ENCODE measurements around the gene PCDH9. TPM values are rescaled to one million over a fixed set of nuclear protein-coding genes. Genes with fewer than 3 reads are reported as not detected.

The PCDH9 gene
- total and polyA plus RNA-seq, 2 experiments from 2014 or later: 0.31 to 0.52 TPM

- no peaks in the 10 kb centered on the region for H3K9me3 Mint-ChIP-seq
- H3K4me3 Mint-ChIP-seq: no peak overlapping the region
- ATAC-seq (no peak), DNase-seq (ENCODE audit: low spot score) (no peak)
- TF ChIP-seq CREB1 (CRISPR knock-in tag; IDR thresholded peaks at IDR 0.05; ENCODE audit: low read depth) (no peak), EZH2phosphoT487 (IDR thresholded peaks at IDR 0.05; ENCODE audit: unreplicated experiment) (no peak), POLR2AphosphoS5 (IDR thresholded peaks at IDR 0.05; ENCODE audit: low read depth) (no peak), JUNB (IDR thresholded peaks at IDR 0.05; ENCODE audit: unreplicated experiment) (no peak)
- H3K36me3 Mint-ChIP-seq (ENCODE audit: low read depth): no peaks in the 10 kb centered on the region
- Histone ChIP-seq H3K27me3 (ENCODE audit: insufficient read depth) (no peaks in the 10 kb centered on the region), H3K4me2 (no peak overlapping the region), H2AFZ (no peak overlapping the region), H3K4me3 (no peak overlapping the region), H3K79me2 (replicated peaks; ENCODE audit: insufficient read depth) (no peaks in the 10 kb centered on the region), H3K4me1 (ENCODE audit: insufficient read depth) (no peaks in the 10 kb centered on the region), H3K27ac (ENCODE audit: low read depth) (no peak overlapping the region), H3K9me2 (ENCODE audit: insufficient read depth) (no peaks in the 10 kb centered on the region), H4K20me1 (replicated peaks; ENCODE audit: insufficient read depth) (no peaks in the 10 kb centered on the region), H3K36me3 (ENCODE audit: insufficient read depth) (no peaks in the 10 kb centered on the region), H3F3A (replicated peaks; ENCODE audit: low read depth) (no peaks in the 10 kb centered on the region)
- no peaks in the 10 kb centered on the region for H3K4me1 Mint-ChIP-seq
- H3K27me3 Mint-ChIP-seq (ENCODE audit: insufficient read depth, low read depth, poor library complexity): no peaks in the 10 kb centered on the region
- H3K27ac Mint-ChIP-seq: no peak overlapping the region
Observed at GRCh38 chr13:66546534-66547379, 683.4 kb downstream of the PCDH9 start.

- no peaks in the 10 kb centered on the region for H3K27me3 ChIP-seq (ENCODE audit: insufficient read depth)
- DNase-seq (ENCODE audit: low spot score) (peak; percentile 37), ATAC-seq (peak; percentile 84)
- H2AFZ ChIP-seq: no peak overlapping the region
- H3K9me3 Mint-ChIP-seq: no peaks in the 10 kb centered on the region
- H3K27me3 Mint-ChIP-seq (ENCODE audit: insufficient read depth, low read depth, poor library complexity): no peaks in the 10 kb centered on the region
- H3K36me3 Mint-ChIP-seq (ENCODE audit: low read depth): no peaks in the 10 kb centered on the region
- H3K27ac Mint-ChIP-seq: no peak overlapping the region
- no peaks in the 10 kb centered on the region for H3K4me1 Mint-ChIP-seq
- no peaks in the 10 kb centered on the region for H3K36me3 ChIP-seq (ENCODE audit: insufficient read depth)
- H3F3A ChIP-seq (replicated peaks; ENCODE audit: low read depth): no peaks in the 10 kb centered on the region
- no peaks in the 10 kb centered on the region for H4K20me1 ChIP-seq (replicated peaks; ENCODE audit: insufficient read depth)
- H3K4me3 ChIP-seq: no peak overlapping the region
- TF ChIP-seq CTCF (conservative IDR thresholded peaks at IDR 0.05; ENCODE audit: low read depth in 2 of 2) (peak; percentile 55 to 69), STAT1 (IDR thresholded peaks at IDR 0.05; ENCODE audit: unreplicated experiment) (no peak)
- H3K79me2 ChIP-seq (replicated peaks; ENCODE audit: insufficient read depth): no peaks in the 10 kb centered on the region
- no peak overlapping the region for H3K27ac ChIP-seq (ENCODE audit: low read depth)
- H3K4me1 ChIP-seq (ENCODE audit: insufficient read depth): no peaks in the 10 kb centered on the region
- H3K4me2 ChIP-seq: no peak overlapping the region
- 0 out of 2 replicates have a peak, but pooled peaks cover 4% of the 10 kb centered on the region for H3K9me2 ChIP-seq (ENCODE audit: insufficient read depth)
- H3K4me3 Mint-ChIP-seq: no peak overlapping the region
Observed at GRCh38 chr13:66543780-66544179, 686.4 kb downstream of the PCDH9 start.

- H3K79me2 ChIP-seq (replicated peaks; ENCODE audit: insufficient read depth): no peaks in the 10 kb centered on the region
- no peak overlapping the region for H3K4me3 ChIP-seq
- no peak overlapping the region for H3K27ac Mint-ChIP-seq
- no peaks in the 10 kb centered on the region for H3K27me3 Mint-ChIP-seq (ENCODE audit: insufficient read depth, low read depth, poor library complexity)
- H2AFZ ChIP-seq: no peak overlapping the region
- DNase-seq (ENCODE audit: low spot score): no peak
- H3K36me3 ChIP-seq (ENCODE audit: insufficient read depth): no peaks in the 10 kb centered on the region
- no peaks in the 10 kb centered on the region for H3K4me1 ChIP-seq (ENCODE audit: insufficient read depth)
- no peak overlapping the region for H3K27ac ChIP-seq (ENCODE audit: low read depth)
- H3K9me2 ChIP-seq (ENCODE audit: insufficient read depth): 0 out of 2 replicates have a peak, but pooled peaks cover 4% of the 10 kb centered on the region
- TF ChIP-seq ZNF114 (CRISPR knock-in tag; IDR thresholded peaks at IDR 0.05): no peak
- H3K4me3 Mint-ChIP-seq: no peak overlapping the region
- no peaks in the 10 kb centered on the region for H3F3A ChIP-seq (replicated peaks; ENCODE audit: low read depth)
- no peaks in the 10 kb centered on the region for H4K20me1 ChIP-seq (replicated peaks; ENCODE audit: insufficient read depth)
- no peak for ATAC-seq
- H3K4me2 ChIP-seq: no peak overlapping the region
- H3K9me3 Mint-ChIP-seq: no peaks in the 10 kb centered on the region
- no peaks in the 10 kb centered on the region; the same call in 2 of the 3 replicates for H3K36me3 Mint-ChIP-seq (ENCODE audit: low read depth)
- peaks cover 4% of the 10 kb centered on the region; the same call in 2 of the 3 replicates for H3K4me1 Mint-ChIP-seq
- no peaks in the 10 kb centered on the region for H3K27me3 ChIP-seq (ENCODE audit: insufficient read depth)
Observed at GRCh38 chr13:66537417-66537816, 692.7 kb downstream of the PCDH9 start.

Measured in GM23338 (cell line).